ENCODE data around the gene KTN1.

KTN1 gene

DNA sequence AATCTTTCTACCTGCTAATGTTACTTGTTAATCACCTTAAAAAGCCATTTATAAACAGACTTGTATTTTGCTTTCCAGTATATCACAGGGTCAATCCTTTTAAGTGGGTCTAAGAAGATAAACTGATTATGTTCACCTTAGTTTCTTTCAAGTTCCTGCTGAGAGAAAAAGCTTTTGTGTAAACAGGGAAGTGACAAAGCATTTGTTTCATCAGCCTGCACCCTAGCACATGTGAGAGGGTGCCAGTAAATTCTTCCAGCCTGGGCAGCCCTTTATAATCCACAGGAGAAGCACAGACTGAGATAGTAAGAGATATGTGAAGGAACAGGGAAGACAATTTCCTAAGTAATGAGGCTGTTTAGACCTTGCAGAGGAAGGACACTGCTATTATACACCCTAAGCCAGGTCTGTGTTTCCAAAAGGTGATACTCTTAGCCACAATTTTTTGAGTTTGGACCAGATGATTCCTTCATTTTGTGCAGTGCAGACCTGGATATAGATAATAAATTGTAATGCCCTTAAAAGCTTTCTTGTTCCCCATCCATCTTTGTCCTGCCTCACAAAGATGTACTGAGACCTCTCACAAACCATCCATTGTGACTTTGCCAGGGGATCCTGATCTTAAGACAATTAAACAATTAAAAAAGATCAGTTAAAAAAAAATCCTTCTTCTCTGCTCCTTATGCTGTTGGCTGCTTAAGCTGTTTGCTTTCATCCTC, 150.7 kb downstream of the KTN1 start:
- DNase-seq, result no peak
- in situ Hi-C loops (cut with HindIII; ENCODE audit: low pct_ligation_motif_present, low pct_unique_long_range_greater_than_20kb, low sequenced_read_pairs), result no loop called here

DNA sequence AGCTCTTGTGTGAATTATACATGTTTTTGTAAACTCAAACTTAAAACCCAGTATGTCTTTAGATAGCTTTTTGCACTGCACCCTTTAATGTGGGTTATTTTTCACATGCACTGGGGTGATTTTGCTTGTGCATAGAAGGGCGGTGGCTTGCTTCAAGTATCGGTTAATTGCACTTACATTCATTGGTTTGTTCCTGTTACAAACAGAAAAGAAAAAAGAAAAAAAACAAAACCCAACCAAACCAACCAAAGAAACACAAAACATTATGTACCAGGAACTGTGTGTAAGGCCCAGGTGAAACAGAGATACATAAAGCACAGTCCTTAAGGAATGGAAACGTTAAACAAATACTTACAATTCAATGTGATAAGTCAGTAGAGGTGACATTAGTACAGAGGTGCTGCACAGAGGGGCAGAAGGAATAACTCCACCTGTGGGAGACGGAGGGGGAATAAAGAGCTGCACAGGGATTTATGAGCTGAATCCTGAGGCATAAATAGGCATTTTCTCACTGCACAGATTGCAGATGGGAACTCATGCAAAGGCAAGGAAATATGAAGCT, 151.4 kb downstream of the KTN1 start:
- DNase-seq, result no peak
- in situ Hi-C loops (cut with HindIII; ENCODE audit: low pct_ligation_motif_present, low pct_unique_long_range_greater_than_20kb, low sequenced_read_pairs), result no loop called here

DNA sequence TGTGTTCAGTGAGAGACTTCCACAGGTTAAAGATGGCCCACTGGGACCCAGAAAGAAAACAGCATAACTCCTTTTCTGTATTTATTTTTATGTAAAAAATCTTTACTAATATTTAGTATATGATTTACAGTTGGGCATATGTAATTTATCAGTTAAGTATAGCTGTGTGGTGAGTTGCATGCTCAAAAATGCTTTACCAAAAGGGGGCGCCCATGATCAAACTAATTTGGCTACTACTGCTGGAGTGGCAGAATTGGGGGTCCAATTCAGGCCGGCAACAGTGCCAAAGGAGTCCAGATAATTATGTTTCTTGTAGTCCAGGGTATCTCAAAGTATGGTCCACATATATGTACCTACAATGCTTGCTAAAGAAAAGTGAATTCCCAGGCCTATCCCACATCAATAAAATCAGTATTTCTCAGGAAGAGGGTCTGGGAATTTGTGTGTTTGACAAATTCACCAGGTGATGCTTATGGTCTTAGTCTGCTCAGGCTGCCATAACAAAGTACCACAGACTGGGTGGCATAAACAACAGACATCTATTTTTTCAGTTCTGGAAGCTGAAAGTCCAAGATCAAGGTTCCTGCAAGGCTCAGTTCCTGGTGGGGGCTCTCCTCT, 152.0 kb downstream of the KTN1 start:
- DNase-seq, result peak; percentile 28
- in situ Hi-C loops (cut with HindIII; ENCODE audit: low pct_ligation_motif_present, low pct_unique_long_range_greater_than_20kb, low sequenced_read_pairs), result no loop called here

DNA sequence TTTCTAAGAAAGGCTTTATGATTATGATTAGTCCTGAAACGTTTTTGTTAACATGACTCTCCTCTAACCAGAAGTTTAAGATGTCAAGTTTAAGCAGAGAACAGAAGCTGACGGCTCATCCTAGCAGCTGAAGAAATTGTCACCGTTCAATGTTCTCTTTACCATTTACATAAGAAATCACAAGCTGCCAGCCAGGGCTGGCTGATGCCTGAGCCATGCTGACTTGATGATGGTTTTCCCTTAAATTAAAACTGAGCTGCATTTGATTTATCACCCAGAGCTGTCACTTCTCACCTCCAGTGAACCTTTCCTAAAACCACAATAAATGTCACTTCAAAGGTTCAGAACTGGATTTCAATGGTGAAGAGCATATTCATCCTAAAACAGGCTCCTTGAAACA, 153.6 kb downstream of the KTN1 start:
- in situ Hi-C loops (cut with HindIII; ENCODE audit: low pct_ligation_motif_present, low pct_unique_long_range_greater_than_20kb, low sequenced_read_pairs), result no loop called here
- no peak for DNase-seq
